ENCODE measurements around the gene ERBB4.
A peak's percentile ranks its signal among the peaks of the same experiment; 100 is the strongest.

The ERBB4 gene

GRCh38 chr2:212416086-212416485 is 122.5 kb downstream of the ERBB4 start:
- Histone ChIP-seq H3K4me3 (no peak overlapping the region), H3K27ac (no peak overlapping the region)
- TF ChIP-seq CTCF (IDR thresholded peaks at IDR 0.05) = no peak
- DNase-seq (ENCODE audit: low spot score) = no peak

GRCh38 chr2:212414767-212415211 is 123.8 kb downstream of the ERBB4 start:
- H3K27ac ChIP-seq = no peak overlapping the region
- peak overlapping the region; percentile 52 for H3K4me3 ChIP-seq
- DNase-seq (ENCODE audit: low spot score) = no peak
- no peak for TF ChIP-seq CTCF (IDR thresholded peaks at IDR 0.05)

GRCh38 chr2:212409560-212409959 is 129.0 kb downstream of the ERBB4 start:
- H3K4me3 ChIP-seq = no peak overlapping the region
- no peak for DNase-seq (ENCODE audit: low spot score)
- no peak for TF ChIP-seq CTCF (IDR thresholded peaks at IDR 0.05)
- no peak overlapping the region for H3K27ac ChIP-seq

GRCh38 chr2:212408524-212408923 is 130.1 kb downstream of the ERBB4 start:
- no peak overlapping the region for H3K27ac ChIP-seq
- no peak overlapping the region for H3K4me3 ChIP-seq
- TF ChIP-seq CTCF (IDR thresholded peaks at IDR 0.05) = no peak
- DNase-seq (ENCODE audit: low spot score) = no peak

GRCh38 chr2:212406716-212407115 is 131.9 kb downstream of the ERBB4 start:
- TF ChIP-seq CTCF (IDR thresholded peaks at IDR 0.05) = no peak
- no peak overlapping the region for H3K4me3 ChIP-seq
- H3K27ac ChIP-seq = no peak overlapping the region
- DNase-seq (ENCODE audit: low spot score) = no peak

GRCh38 chr2:212402316-212402715 is 136.3 kb downstream of the ERBB4 start:
- no peak overlapping the region for H3K27ac ChIP-seq
- no peak for TF ChIP-seq CTCF (IDR thresholded peaks at IDR 0.05)
- DNase-seq (ENCODE audit: low spot score) = no peak

GRCh38 chr2:212398316-212398715 is 140.3 kb downstream of the ERBB4 start:
- no peak for DNase-seq (ENCODE audit: low spot score)
- Histone ChIP-seq H3K27ac (no peak overlapping the region), H3K4me3 (no peak overlapping the region)
- no peak for TF ChIP-seq CTCF (IDR thresholded peaks at IDR 0.05)

More at GRCh38 chr2:212402316-212402715, 136.3 kb downstream of the ERBB4 start:
- H3K4me3 ChIP-seq = no peak overlapping the region
